Fibroblast of lung (primary cell): ENCODE measurements around the gene METTL16. TPM values are rescaled to one million over a fixed set of nuclear protein-coding genes. Genes with fewer than 3 reads are reported as not detected.

Experiments
- DNase-seq, 2 donors: peaks; one replicate each; pipeline versions ENCODE4 v3.0.0 to v3.0.0-alpha.2; 2010; ENCODE audit warnings: low read depth in 2 of 2
- H2AFZ ChIP-seq: 2 replicates; pipeline ENCODE4 v1.5.1; 2012; ENCODE audit warnings: low read length, control low read depth, inconsistent platforms
- H3K27ac ChIP-seq: 2 replicates; pipeline ENCODE4 v1.5.1; 2011; ENCODE audit warnings: low read length, control low read depth; ENCODE audit not compliant: insufficient read depth
- H3K27me3 ChIP-seq: 2 replicates; pipeline ENCODE4 v1.5.1; 2011; ENCODE audit warnings: mild to moderate bottlenecking, low read length; ENCODE audit not compliant: control insufficient read depth, insufficient read depth
- H3K36me3 ChIP-seq: 2 replicates; pipeline ENCODE4 v1.5.1; 2011; ENCODE audit warnings: low read length; ENCODE audit not compliant: control insufficient read depth, insufficient read depth
- H3K4me1 ChIP-seq: 2 replicates; pipeline ENCODE4 v1.5.1; 2011; ENCODE audit warnings: low read length; ENCODE audit not compliant: control insufficient read depth, insufficient read depth; ENCODE audit errors: extremely low read depth
- H3K4me2 ChIP-seq: 2 replicates; pipeline ENCODE4 v1.5.1; 2011; ENCODE audit warnings: low read length, control low read depth; ENCODE audit not compliant: insufficient read depth; ENCODE audit errors: extremely low read depth
- H3K4me3 ChIP-seq, 4 experiments: fragments of 200-600 bp in 1 of 4; sonication (generic) in 1 of 4; replicated peaks in 1 of 4; 2 replicates each; pipeline ENCODE4 v1.5.1; 2011 to 2016; ENCODE audit warnings: low read length in 4 of 4, low read depth in 3 of 4, mild to moderate bottlenecking in 3 of 4, control low read depth in 2 of 4, inconsistent platforms in 1 of 4, mixed read lengths in 1 of 4; ENCODE audit not compliant: insufficient read depth in 1 of 4; ENCODE audit errors: control extremely low read depth in 1 of 4
- H3K79me2 ChIP-seq: 2 replicates; pipeline ENCODE4 v1.5.1; 2012; ENCODE audit warnings: mild to moderate bottlenecking, low read length, inconsistent platforms; ENCODE audit not compliant: control insufficient read depth, insufficient read depth
- H3K9ac ChIP-seq: 2 replicates; pipeline ENCODE4 v1.5.1; 2011; ENCODE audit warnings: mild to moderate bottlenecking, low read length, control low read depth; ENCODE audit not compliant: insufficient read depth
- H3K9me3 ChIP-seq: 2 replicates; pipeline ENCODE4 v1.5.1; 2012; ENCODE audit warnings: low read depth, low read length; ENCODE audit not compliant: control insufficient read depth, insufficient read depth
- H4K20me1 ChIP-seq: 2 replicates; pipeline ENCODE4 v1.5.1; 2011; ENCODE audit warnings: low read length; ENCODE audit not compliant: control insufficient read depth, insufficient read depth; ENCODE audit errors: extremely low read depth
- CTCF ChIP-seq, 2 donors: IDR thresholded peaks in 1 of 2; conservative IDR thresholded peaks in 1 of 2; 1 replicate in 1 of 2; 2 replicates in 1 of 2; pipeline ENCODE4 v1.5.1; 2011 to 2012; ENCODE audit warnings: low read length in 2 of 2, control low read depth in 1 of 2, inconsistent platforms in 1 of 2, low read depth in 1 of 2, mild to moderate bottlenecking in 1 of 2
- EZH2 ChIP-seq: IDR thresholded peaks from 2 replicates; pipeline ENCODE4 v1.5.1; 2012; ENCODE audit warnings: low read length, control low read depth, mild to moderate bottlenecking; ENCODE audit errors: missing control alignments
- polyA minus RNA-seq: library from RNA; depleted of rRNA, polyadenylated mRNA; stranded (reverse); fragments of >200 nt; gene quantifications from 2 replicates; pipeline ENCODE4 v1.2.3, GENCODE V29; 2011; ENCODE audit warnings: low replicate concordance
- polyA plus RNA-seq, 2 donors: library from polyadenylated mRNA; depleted of rRNA in 1 of 2; stranded (reverse) in 1 of 2; unstranded in 1 of 2; fragments of >200 nt; gene quantifications; 2 replicates each; pipeline ENCODE4 v1.2.1, GENCODE V29; 2011 to 2012; ENCODE audit warnings: missing spikeins in 1 of 2
- total RNA-seq: library from RNA; depleted of rRNA; stranded (reverse); fragments of >200 nt; gene quantifications from 2 replicates; pipeline ENCODE4 v1.2.1, GENCODE V29; 2014

Gene METTL16
- total RNA-seq: 12.2 and 12.8 TPM in 2 replicates
- 13.4 and 15.4 TPM in 2 replicates for polyA plus RNA-seq
- polyA plus RNA-seq (2012): 13.9 and 15.3 TPM in 2 replicates
- polyA minus RNA-seq: 5.9 and 8.8 TPM in 2 replicates

GRCh38 chr17:2511462-2512369, at the start of gene METTL16:
Gene METTL16, minus strand, starts transcription at chr17:2511888. Its CDS starts 9,557 bp downstream, at chr17:2502331.
- H3K27me3 ChIP-seq: no peaks in the 10 kb centered on the region
- peak within 1 kb of the TSS; percentile 73 to 94 (median 88) for H3K4me3 ChIP-seq
- H3K36me3 ChIP-seq: no peaks in the 10 kb centered on the region
- H3K9me3 ChIP-seq: no peaks in the 10 kb centered on the region
- peak within 1 kb of the TSS; percentile 95 for H3K27ac ChIP-seq
- H3K9ac ChIP-seq: peak within 1 kb of the TSS; percentile 88
- peak within 1 kb of the TSS; percentile 93 for H2AFZ ChIP-seq
- peaks cover 5% of the 10 kb centered on the region for H3K4me1 ChIP-seq
- H4K20me1 ChIP-seq: no peaks in the 10 kb centered on the region
- H3K4me2 ChIP-seq: peak within 1 kb of the TSS; percentile 81
- peak; percentile 99 for DNase-seq
- peaks cover 26% of the 10 kb centered on the region for H3K79me2 ChIP-seq
- TF ChIP-seq EZH2: no peak
- TF ChIP-seq CTCF (conservative IDR thresholded peaks at IDR 0.05 in 1 of 2, IDR thresholded peaks at IDR 0.05 in 1 of 2; ENCODE audit: low read depth in 1 of 2, low read length in 2 of 2): no peak

- no peak for DNase-seq
- no peaks in the 10 kb centered on the region for H3K79me2 ChIP-seq
- no peak overlapping the region for H3K27ac ChIP-seq
- H3K4me1 ChIP-seq: no peaks in the 10 kb centered on the region
- no peaks in the 10 kb centered on the region for H3K9me3 ChIP-seq
- no peak overlapping the region for H3K4me2 ChIP-seq
- no peaks in the 10 kb centered on the region for H4K20me1 ChIP-seq
- H3K4me3 ChIP-seq: no peak overlapping the region
- no peaks in the 10 kb centered on the region for H3K36me3 ChIP-seq
- H3K27me3 ChIP-seq: no peaks in the 10 kb centered on the region
- no peak for TF ChIP-seq EZH2
- no peak for TF ChIP-seq CTCF (conservative IDR thresholded peaks at IDR 0.05 in 1 of 2, IDR thresholded peaks at IDR 0.05 in 1 of 2; ENCODE audit: low read depth in 1 of 2, low read length in 2 of 2)
- H3K9ac ChIP-seq: no peak overlapping the region
- H2AFZ ChIP-seq: no peak overlapping the region
Measured at GRCh38 chr17:2560658-2561057, 49.0 kb upstream of the METTL16 start.

GRCh38 chr17:2551928-2552327, 40.2 kb upstream of the METTL16 start:
- Histone ChIP-seq H4K20me1 (no peaks in the 10 kb centered on the region), H3K79me2 (no peaks in the 10 kb centered on the region), H3K27me3 (peaks cover 6% of the 10 kb centered on the region), H3K9ac (no peak overlapping the region), H3K4me2 (no peak overlapping the region), H2AFZ (no peak overlapping the region), H3K4me1 (no peaks in the 10 kb centered on the region), H3K9me3 (no peaks in the 10 kb centered on the region), H3K4me3 (no peak overlapping the region), H3K36me3 (no peaks in the 10 kb centered on the region), H3K27ac (no peak overlapping the region)
- TF ChIP-seq EZH2: peak; percentile 9
- TF ChIP-seq CTCF (conservative IDR thresholded peaks at IDR 0.05 in 1 of 2, IDR thresholded peaks at IDR 0.05 in 1 of 2; ENCODE audit: low read depth in 1 of 2, low read length in 2 of 2): no peak
- no peak for DNase-seq
